GM18502 (cell line): ENCODE results near the gene USP6.
"Not testable (repeated sequence)": the region's sequence is repeated elsewhere in the genome, so short reads cannot be mapped to it uniquely, and the experiment has no call there.

ENCODE experiments used
- ATAC-seq: cut with Tn5 transposase; IDR thresholded peaks from one replicate; pipeline ENCODE4 v1.9.1; 2021; ENCODE audit warnings: mild to moderate bottlenecking; ENCODE audit not compliant: unreplicated experiment, poor library complexity

USP6 gene

GRCh38 chr17:5121186-5121841, 5.5 kb downstream of the USP6 start:
- ATAC-seq, result no peak

- ATAC-seq, result not testable (repeated sequence)
Observed at GRCh38 chr17:5122056-5122455, 6.2 kb downstream of the USP6 start.

GRCh38 chr17:5122586-5123342, 6.9 kb downstream of the USP6 start:
- no peak for ATAC-seq

GRCh38 chr17:5123343-5124124, 7.7 kb downstream of the USP6 start:
- ATAC-seq, result no peak

- ATAC-seq, result not testable (repeated sequence)
Observed at GRCh38 chr17:5124125-5124760, 8.4 kb downstream of the USP6 start.

- not testable (repeated sequence) for ATAC-seq
Observed at GRCh38 chr17:5124896-5125295, 9.1 kb downstream of the USP6 start.

GRCh38 chr17:5126719-5127488, 11.1 kb downstream of the USP6 start:
- ATAC-seq, result no peak

- ATAC-seq, result no peak
Observed at GRCh38 chr17:5127910-5128309, 12.1 kb downstream of the USP6 start.

GRCh38 chr17:5128387-5128786, 12.6 kb downstream of the USP6 start:
- ATAC-seq, result not testable (repeated sequence)

GRCh38 chr17:5128905-5129535, 13.2 kb downstream of the USP6 start:
- ATAC-seq, result no peak

- not testable (repeated sequence) for ATAC-seq
Observed at GRCh38 chr17:5129770-5130169, 13.9 kb downstream of the USP6 start.

GRCh38 chr17:5130261-5130660, 14.4 kb downstream of the USP6 start:
- ATAC-seq, result not testable (repeated sequence)

- not testable (repeated sequence) for ATAC-seq
Observed at GRCh38 chr17:5130687-5131086, 14.9 kb downstream of the USP6 start.

- ATAC-seq, result no peak
Observed at GRCh38 chr17:5131146-5131715, 15.4 kb downstream of the USP6 start.

GRCh38 chr17:5131799-5132502, 16.1 kb downstream of the USP6 start:
- not testable (repeated sequence) for ATAC-seq

- not testable (repeated sequence) for ATAC-seq
Observed at GRCh38 chr17:5132503-5133225, 16.8 kb downstream of the USP6 start.

- no peak for ATAC-seq
Observed at GRCh38 chr17:5133311-5133710, 17.5 kb downstream of the USP6 start.

GRCh38 chr17:5133961-5134360, 18.1 kb downstream of the USP6 start:
- not testable (repeated sequence) for ATAC-seq
